Loucy (cell line): ENCODE results near the gene ARAF.

Source experiments
- CTCF ChIP-seq: fragments of 200-600 bp; sonication (generic); conservative IDR thresholded peaks from 2 replicates; pipeline ENCODE4 v1.5.1; 2014; ENCODE audit warnings: mild to moderate bottlenecking, antibody characterized with exemption, low read length
- EZH2phosphoT487 ChIP-seq: fragments of 200-600 bp; IDR thresholded peaks from 2 replicates; pipeline ENCODE4 v1.6.1; 2018; ENCODE audit warnings: antibody characterized with exemption, mild to moderate bottlenecking, moderate library complexity, borderline replicate concordance

GRCh38 chrX:47523297-47523696 lies 37.7 kb upstream of the ARAF start:
- TF ChIP-seq CTCF (peak; percentile 59), EZH2phosphoT487 (no peak)
